IPS-NIHi11 (cell line): Measurements from ENCODE around the gene TLE2.
"Not testable (repeated sequence)": the region's sequence is repeated elsewhere in the genome, so short reads cannot be mapped to it uniquely, and the experiment has no call there.

Source experiments
- DNase-seq: peaks from one replicate; pipeline ENCODE4 v3.0.0; 2012; ENCODE audit warnings: mixed read lengths, low spot score

TLE2 gene

DNA sequence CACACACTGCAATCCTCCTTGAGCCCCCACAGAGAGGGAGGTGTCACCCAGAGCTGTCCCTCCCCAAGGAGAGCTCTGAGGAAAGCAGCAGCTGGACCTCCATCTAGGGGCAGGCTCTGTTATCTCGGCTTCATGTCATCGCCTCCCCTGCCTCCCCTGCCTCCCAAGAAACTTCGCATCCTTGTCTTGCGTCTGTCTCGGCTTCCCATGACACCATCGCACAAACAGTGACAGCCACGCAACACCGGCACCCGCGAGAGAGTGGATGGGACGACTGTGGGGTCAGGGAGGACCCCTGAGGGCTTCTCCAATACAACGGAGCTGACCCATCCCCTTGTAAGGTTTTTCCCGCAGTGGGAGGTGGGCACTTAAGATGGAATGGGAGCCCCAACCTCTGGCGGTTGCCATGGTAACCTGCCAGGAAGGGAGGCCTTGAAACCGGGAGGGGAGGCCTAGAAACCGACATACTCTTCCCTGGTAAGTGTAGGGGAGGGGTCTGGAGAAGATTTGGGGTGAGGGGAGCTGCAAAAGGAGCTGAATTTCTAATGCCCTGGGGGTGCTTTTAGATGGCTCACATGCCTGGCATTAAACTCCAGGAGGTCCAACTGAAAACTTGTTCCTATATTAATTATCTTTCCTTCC, 16.3 kb downstream of the TLE2 start:
- DNase-seq = peak; percentile 53

DNA sequence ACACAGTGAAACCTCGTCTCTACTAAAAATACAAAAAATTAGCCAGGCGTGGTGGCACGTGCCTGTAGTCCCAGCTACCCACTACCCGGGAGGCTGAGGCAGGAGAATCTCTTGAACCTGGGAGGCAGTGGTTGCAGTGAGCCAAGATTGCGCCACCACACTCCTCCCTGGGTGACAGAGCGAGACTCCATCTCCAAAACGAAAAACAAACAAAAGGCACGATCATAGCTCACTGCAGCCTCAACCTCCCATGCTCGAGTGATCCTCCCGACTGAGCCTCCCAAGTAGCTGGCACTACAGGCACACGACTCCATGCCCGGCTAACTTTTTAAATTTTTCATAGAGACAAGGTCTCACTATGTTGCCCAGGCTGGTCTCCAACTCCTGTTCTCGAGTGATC, 17.0 kb downstream of the TLE2 start:
- DNase-seq = not testable (repeated sequence)

DNA sequence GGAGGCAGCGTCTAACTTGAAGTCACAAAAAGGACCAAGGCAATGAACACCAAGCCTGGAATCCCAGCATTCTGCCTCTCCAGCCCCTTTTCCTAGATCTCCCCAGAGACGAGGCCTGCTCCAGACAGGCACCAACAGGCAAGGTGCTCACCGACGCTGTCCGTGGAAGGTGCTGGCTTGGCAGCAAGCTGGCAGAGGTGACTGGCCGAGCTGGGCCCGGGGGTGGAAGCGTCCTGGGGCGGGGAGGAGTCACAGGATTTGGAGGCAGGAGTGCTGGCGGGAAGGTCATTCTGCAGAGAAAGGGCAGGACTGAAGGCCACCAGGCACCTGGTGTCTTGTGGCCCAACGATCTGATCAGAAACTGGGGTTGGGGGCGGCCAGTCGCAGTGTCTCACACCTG, 18.2 kb downstream of the TLE2 start:
- DNase-seq = no peak

DNA sequence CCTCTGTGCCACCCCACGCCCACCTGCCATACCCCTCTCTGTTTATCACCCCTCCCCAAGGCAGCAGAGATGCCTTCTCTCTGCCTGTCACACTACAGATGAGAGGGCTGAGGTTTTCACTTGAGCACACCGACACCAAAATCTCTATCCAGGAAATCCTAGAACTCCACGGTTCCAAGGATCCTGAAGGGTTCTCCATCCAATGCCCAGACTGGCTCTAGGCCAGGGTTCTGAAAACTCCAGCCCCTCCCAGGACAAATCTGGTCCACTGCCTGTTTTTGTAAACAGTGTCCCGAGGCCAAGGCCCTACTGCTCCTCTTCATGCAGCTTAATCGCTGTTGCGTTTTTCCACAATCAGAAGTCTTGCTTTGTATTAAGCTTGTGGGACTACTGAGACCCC, 20.1 kb downstream of the TLE2 start:
- no peak for DNase-seq

DNA sequence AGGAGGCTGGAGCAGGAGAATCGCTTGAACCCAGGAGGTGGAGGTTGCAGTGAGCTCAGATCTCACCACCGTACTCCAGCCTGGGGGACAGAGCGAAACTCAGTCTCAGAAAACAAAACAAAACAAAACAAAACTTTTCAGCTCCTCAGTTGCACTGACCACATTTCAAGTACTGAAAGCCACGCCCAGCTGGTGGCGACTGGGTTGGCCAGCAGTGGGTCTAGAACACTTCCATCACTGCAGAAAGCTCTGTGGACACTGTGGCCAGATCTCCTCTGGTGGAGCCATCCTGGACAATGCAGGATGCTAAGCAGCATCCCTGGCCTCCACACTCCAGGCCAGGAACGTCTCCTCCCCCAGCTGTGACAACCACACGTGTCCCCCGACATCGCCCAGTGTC, 21.1 kb downstream of the TLE2 start:
- DNase-seq = no peak

DNA sequence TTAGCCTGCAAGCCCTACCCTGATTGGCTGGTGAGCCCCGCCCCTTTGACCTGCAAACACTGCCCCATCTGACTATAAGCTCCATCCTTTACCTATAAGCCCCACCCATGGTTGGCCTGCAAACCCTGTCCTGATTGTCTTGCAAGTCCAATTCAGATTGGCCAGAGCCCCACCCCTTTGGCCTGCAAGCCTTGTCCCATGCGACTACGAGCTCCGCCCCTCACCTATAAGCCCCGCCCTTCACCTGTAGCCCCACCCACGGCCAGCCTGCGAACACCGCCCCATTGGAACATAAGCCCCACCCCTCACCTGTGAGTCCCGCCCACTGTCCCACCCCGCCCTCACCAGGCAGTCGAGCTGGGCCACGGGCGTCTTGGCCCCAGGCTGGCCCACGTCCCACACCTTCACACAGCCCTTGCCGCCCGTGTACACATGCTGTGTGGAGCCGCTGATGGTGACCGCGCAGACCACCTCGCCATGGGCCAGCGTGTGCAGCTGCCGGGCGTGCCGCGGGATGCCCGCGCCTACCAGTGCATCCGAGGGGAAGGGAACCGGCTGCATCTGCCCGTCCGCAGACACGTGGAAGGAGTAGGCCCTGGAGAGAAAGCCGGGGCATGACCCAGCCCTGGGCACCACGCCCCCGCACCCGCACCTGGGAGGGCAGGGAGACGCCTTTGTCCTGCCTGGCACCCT, 22.9 kb downstream of the TLE2 start:
- peak; percentile 91 for DNase-seq

DNA sequence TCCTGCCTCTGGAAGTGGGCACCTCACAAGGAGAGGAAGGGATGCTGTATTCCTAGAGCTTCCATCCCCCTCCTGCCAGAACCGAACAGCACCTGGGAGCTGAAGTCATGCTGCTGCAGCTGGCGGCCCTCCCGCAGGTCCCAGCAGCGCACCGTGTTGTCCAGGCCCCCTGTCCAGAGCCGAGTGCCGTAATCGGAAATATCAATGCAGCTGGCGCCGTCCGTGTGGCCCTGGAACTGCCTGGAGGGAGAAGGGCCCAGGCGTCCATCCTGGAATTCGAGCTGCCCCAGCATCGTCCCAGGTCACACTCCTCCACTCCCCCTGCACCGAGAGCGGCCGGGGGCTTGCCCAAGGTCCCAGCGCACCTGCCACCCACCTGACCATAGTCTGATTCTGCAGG, 23.7 kb downstream of the TLE2 start:
- no peak for DNase-seq

DNA sequence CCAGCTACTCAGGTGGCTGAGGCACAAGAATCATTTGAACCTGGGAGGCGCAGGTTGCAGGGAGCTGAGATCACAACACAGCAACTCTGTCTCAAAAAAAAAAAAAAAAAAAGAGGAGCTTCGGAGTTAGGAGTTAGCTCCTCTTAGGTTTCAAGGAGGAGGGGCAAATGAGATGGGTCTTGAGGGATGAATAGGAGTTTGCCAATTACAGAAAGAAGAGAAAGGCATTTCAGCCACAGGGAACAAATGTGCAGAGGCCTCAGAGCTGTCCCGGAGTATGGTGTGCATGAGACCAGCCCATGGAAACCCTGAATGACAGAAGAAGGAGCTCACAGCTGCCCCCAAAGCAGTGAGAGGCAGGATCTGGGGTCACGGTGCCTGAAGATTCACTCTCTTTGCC, 24.6 kb downstream of the TLE2 start:
- DNase-seq = no peak

DNA sequence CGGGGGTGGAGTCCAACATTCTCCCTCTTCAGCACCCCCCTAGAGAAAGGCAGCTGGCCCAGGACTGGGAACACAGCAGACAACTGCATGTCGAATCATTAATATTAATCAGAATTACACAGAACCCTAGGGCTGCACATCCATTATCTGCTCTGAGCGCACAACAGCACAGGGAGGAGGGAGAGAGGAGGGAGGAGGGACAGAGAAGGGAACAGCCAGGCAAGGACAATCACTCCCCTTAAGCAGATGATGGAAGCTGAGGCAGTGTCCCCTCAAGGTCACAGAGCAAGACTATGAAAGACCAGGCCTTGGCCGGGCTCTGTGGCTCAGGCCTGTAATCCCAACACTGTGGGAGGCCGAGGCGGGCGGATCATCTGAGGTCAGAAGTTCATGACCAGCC, 26.0 kb downstream of the TLE2 start:
- no peak for DNase-seq

DNA sequence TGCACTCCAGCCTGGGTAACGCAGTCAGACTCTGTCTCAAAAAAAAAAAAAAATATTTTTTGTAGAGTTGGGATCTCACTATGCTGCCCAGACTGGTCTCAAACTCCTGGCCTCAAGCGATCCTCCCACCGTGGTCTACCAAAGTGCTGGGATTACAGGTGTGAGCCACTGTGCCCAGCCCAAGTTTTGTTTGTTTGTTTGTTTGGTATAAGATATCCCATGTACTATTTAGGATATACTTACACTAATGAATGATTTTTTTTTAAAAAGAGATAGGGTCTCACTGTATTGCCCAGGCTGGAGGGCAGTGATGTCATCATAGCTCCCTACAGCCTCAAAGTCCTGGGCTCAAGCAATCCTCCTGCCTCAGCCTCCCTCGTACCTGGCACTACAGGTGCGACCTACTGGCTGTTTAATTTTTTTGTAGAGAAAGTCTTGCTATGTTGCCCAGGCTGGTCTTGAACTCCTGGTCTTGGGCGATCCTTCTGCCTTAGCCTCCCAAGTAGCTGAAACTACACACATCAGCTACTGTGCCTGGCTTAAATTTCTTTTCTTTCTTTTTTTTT, 27.8 kb downstream of the TLE2 start:
- DNase-seq = no peak

DNA sequence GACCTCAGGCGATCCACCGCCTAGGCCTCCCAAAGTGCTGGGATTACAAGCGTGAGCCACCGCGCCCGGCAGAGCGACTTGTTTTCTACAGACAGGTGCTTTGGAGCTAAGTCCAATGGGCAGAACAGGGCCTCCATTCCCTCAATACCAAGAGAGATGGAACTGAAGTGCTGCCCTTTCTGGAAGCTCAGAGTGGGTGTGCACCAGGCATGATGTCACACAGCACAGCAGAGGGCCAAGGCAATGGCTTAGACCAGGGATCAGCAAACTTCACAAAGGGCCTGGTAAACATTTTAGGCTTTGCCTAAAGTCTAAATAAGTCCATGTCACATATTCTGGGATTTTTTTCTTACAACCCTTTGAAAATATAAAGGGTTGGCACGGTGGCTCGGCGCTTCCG, 30.4 kb downstream of the TLE2 start:
- DNase-seq = no peak

DNA sequence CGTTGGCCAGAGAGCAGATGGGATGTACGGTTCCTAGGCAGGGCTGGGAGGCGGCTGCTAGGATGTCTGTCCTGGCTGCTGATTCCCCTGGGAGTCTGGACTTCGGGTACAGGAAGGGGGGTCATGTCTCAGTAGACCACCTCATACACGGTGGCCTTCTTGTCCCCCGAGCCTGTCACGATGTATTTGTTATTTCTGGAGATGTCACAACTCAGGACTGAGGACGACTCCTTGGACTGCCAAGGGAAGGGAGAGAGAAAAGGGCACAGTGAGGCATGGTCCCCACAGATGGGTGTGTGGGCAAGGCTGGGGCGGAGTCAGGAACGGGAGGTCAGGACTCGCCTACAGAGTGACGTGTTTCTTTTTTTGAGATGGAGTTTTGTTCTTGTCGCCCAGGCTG, 31.4 kb downstream of the TLE2 start:
- DNase-seq = no peak

DNA sequence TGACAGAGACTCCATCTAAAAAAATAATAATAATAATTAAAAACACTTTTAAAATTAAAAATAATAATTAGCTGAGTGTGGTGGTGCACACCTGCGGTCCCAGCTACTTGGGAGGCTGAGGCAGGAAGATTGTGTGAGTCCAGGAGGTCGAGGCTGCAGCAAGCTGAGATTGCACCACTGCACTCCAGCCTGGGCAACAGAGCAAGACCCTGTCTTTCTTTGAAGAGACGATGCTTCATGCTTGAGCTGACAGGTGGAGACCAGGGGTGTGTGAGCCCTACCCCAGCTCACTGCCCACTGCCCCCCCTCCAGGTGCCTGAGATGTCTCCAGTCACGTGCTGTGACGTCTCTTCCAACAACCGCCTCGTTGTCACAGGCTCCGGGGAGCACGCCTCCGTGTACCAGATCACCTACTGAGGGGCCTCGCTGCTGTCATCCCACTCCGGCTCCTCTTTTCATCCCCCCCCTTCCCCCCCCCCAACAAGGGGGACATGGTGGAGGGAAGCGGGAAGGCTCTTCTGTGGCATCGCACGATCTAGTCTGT, 34.4 kb downstream of the TLE2 start:
- no peak for DNase-seq

DNA sequence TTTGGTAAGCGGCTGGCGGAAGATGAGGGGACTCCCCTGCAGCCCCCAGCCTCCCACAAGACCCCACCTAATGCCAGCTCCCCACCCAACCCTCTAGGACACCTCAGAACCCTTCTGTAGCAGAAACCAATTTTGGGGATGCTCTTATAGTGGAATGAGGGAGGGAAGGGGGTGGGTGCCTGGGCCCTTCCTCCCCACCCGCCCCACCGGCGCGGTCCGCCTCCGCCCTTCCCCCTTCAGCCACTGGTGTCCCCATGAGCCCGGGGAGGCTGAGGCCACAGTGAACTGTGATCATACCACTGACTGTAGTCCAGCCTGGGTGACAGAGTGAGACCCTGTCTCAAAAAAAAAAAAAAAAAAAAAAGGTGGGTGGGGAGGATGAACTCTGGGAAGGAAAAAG, 35.5 kb downstream of the TLE2 start:
- no peak for DNase-seq

DNA sequence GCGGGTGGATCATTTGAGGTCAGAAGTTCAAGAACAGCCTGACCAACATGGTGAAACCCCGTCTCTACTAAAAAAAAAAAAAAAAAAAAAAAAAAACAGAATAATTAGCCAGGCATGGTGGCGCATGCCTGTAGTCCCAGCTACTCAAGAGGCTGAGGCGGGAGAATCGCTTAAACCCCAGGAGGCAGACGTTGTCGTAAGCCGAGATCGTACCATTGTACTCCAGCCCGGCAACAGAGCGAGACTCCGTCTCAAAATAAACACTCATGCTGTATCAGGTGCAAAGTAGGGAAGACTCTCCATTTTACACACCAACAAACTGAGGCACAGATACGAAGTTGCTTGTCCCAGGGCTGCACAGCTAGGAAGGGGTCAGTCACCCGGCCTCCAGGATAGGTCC, 36.1 kb downstream of the TLE2 start:
- no peak for DNase-seq

DNA sequence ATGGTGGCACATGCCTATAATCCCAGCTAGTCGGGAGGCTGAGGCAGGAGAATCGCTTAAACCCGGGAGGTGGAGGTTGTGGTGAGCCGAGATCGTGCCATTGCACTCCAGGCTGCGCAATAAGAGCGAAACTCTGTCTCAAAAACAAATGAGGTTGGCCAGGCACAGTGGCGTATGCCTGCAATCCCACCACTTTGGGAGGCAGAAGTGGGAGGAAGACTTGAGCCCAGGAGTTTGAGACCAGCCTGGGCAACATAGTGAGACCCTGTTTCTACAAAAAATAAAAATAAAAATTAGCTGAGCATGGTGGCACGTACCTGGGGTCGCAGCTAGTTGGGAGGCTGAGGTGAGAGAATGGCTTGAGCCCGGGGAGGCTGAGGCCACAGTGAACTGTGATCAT, 36.7 kb downstream of the TLE2 start:
- DNase-seq = not testable (repeated sequence)

DNA sequence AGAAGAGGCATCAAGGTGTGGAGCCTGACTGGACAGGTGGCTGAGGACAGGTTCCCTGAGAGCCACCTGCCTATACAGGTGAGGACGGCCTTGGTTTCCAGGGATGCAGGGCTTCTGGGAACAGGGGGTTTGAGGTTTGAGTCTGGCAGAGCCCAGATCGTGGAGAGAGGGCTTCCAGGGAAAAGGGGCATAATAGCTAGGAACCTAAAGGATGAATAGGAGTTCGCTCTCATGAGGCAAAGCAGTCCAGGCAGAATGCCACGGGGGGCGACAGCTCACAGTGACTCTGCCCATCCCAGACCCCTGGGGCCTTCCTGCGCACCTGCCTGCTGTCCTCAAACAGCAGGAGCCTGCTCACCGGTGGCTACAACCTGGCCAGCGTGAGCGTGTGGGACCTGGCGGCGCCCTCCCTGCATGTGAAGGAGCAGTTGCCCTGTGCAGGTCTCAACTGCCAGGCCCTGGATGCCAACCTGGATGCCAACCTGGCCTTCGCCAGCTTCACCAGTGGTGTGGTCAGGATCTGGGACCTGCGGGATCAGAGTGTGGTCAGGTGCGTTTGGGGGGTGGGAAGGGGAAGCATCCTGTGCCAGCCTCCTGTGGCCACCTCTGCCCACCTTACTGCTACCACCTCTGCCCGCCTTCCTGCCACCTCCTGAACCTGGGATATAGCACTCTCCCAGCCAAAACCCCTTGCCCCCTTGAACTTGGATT, 39.7 kb downstream of the TLE2 start:
- no peak for DNase-seq

DNA sequence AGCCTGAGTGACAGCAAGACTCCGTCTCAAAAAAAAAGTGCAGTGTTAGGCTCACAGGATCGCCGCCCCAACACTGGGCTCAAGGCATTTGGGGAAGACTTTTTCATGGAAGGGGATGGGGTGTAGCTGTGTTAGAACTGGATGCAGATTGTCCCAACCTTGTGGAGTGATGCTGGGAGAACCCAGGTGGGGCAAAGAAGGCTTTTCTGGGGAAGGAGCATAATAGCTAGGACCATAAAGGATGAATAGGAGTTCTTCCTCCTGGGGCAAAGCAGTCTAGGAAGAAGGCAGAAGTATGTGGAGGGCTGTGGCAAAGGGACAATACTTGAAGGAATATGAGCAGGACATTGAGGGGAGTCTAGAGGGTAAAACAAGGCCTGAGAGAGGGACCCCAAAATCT, 40.5 kb downstream of the TLE2 start:
- no peak for DNase-seq

DNA sequence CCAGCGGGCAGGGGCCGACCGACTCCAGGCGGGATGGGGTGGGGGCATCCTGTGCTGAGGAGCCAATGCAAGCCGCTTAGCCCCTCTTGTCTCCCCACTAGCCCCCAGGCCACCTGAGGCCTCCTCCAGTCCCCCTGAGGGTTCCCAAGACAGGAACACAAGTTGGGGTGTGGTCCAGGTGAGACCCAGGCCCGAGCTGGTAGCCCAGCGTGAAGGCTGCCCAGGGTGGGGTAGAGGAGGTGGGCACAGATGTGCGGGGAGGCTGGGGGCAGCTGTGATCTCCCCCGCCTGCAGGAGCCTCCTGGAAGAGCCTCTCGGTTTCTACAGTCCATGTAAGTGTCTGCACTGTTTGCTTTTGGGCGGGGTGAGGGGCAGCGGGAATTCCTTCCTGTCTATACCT, 41.3 kb downstream of the TLE2 start:
- no peak for DNase-seq

DNA sequence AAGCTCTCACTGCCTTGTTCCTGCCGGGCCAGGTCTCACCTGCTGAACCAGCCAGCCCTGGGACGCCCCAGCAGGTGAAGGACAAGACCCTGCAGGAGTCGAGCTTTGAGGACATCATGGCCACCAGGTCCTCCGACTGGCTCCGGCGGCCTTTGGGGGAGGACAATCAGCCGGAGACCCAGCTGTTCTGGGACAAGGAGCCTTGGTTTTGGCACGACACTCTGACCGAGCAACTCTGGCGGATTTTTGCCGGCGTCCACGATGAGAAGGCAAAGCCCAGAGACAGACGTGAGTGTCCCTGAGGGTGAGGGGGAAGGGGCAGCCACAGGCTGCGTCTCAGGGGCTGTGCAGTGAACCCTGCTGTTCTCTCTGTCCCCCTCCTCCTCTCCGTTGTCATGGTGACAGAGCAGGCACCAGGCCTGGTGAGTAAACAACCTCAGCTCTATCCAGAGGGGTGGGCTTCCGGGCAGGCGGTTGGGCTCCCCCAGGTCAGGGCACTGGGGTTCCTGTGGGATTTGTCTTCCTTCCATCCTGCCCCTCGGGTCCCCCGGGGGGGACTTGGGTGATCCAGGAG, 42.0 kb downstream of the TLE2 start:
- peak; percentile 75 for DNase-seq

DNA sequence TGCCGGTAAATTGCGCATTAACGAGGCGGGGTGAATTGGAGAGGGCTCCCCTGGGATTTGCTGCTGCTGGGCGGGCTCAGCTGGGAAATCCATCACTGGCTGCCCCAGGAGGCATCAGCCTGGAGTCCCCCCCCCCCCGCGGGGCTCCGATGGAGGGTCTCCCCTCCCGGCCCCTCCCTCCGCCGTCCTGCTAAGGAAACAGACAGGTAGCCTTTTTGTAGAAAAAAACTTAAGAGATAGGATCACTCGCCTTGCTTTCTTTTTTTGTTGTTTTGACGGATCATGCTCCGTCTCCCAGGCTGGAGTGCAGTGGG, 44.9 kb downstream of the TLE2 start:
- DNase-seq = no peak

DNA sequence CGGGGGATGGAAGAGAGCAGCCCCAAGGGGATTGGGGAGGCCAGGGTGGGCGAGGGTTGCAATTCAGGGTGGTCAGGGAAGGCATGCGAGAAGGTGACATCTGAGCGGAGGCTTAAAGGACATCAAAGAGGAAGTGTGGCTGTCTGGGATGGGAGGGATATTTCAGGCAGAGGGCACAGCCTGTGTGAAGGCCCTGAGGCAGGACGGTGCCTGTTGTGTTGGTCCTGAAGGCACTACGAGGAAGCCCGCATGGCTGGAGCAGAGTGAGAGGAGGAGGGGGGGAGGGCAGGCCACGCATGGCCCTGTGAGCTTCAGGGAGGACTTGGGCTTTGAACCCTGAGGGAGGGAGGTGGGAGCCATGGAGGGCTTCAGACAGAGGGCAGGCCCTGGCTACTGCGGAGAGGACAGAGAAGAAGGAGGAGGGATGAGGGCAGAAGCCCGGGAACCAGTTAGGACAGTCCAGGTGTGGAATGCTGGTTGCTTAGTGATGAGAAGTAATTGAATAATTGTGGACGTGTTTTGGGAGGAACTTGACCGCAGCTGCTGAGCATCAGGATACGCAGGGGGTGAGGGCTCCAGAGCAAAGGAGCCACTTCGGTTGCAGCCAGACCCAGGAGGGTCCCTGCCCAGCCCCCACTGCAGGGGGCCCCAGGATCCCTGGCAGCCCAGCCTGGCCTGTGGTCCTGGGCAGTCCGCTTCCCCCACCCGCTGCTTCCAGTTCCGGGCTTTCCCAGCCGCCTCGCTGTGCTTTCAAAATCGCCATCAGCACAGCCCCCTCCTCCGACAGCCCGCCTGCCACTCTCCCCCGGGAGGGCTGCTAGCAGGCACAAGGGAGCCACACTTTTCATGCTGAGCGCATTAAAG, 45.5 kb downstream of the TLE2 start:
- DNase-seq = peak; percentile 79
